Measurements from ENCODE around the gene PCCB.
"Not testable (repeated sequence)": the region's sequence is repeated elsewhere in the genome, so short reads cannot be mapped to it uniquely, and the experiment has no call there.

The PCCB gene

GRCh38 chr3:136263251-136263650, 13.1 kb downstream of the PCCB start:
- DNase-seq, result no peak

- DNase-seq, result not testable (repeated sequence)
Observed at GRCh38 chr3:136266468-136267125, 16.5 kb downstream of the PCCB start.

GRCh38 chr3:136267235-136267634, 17.1 kb downstream of the PCCB start:
- DNase-seq, result no peak

GRCh38 chr3:136270179-136270578, 20.0 kb downstream of the PCCB start:
- DNase-seq, result no peak

GRCh38 chr3:136271626-136272025, 21.5 kb downstream of the PCCB start:
- not testable (repeated sequence) for DNase-seq

- no peak for DNase-seq
Observed at GRCh38 chr3:136276049-136276755, 26.1 kb downstream of the PCCB start.

GRCh38 chr3:136277115-136277514, 27.0 kb downstream of the PCCB start:
- DNase-seq, result no peak

GRCh38 chr3:136277634-136278033, 27.5 kb downstream of the PCCB start:
- no peak for DNase-seq

GRCh38 chr3:136279092-136279491, 29.0 kb downstream of the PCCB start:
- DNase-seq, result no peak

- DNase-seq, result no peak
Observed at GRCh38 chr3:136280961-136281360, 30.8 kb downstream of the PCCB start.

- no peak for DNase-seq
Observed at GRCh38 chr3:136281966-136282520, 31.9 kb downstream of the PCCB start.

GRCh38 chr3:136283627-136284026, 33.5 kb downstream of the PCCB start:
- DNase-seq, result no peak

- DNase-seq, result no peak
Observed at GRCh38 chr3:136291302-136291701, 41.2 kb downstream of the PCCB start.

- DNase-seq, result no peak
Observed at GRCh38 chr3:136292500-136292899, 42.4 kb downstream of the PCCB start.

GRCh38 chr3:136293279-136293678, 43.1 kb downstream of the PCCB start:
- no peak for DNase-seq

GRCh38 chr3:136294176-136294575, 44.0 kb downstream of the PCCB start:
- no peak for DNase-seq

- DNase-seq, result no peak
Observed at GRCh38 chr3:136296960-136297359, 46.8 kb downstream of the PCCB start.

GRCh38 chr3:136297826-136298225, 47.7 kb downstream of the PCCB start:
- DNase-seq, result no peak

GRCh38 chr3:136300444-136300843, 50.3 kb downstream of the PCCB start:
- no peak for DNase-seq

- no peak for DNase-seq
Observed at GRCh38 chr3:136305879-136306278, 55.7 kb downstream of the PCCB start.

- DNase-seq, result no peak
Observed at GRCh38 chr3:136311261-136311660, 61.1 kb downstream of the PCCB start.

- no peak for DNase-seq
Observed at GRCh38 chr3:136311968-136312367, 61.8 kb downstream of the PCCB start.

GRCh38 chr3:136326316-136326715, 76.2 kb downstream of the PCCB start:
- DNase-seq, result no peak

- DNase-seq, result no peak
Observed at GRCh38 chr3:136327671-136328070, 77.5 kb downstream of the PCCB start.

All from stimulated activated CD4-positive, alpha-beta T cell treated with anti-CD3 and anti-CD28 coated beads, Interleukin-4, amount 100 ng/mL, for 4 hours (primary cell).